GM23338 (cell line): ENCODE data around the gene FLT1.

Experiments used
- CREB1 ChIP-seq: fragments of 250-450 bp; sonication (Bioruptor Pico); IDR thresholded peaks from 2 replicates; pipeline ENCODE4 v1.5.0; 2020; ENCODE audit warnings: low read depth, mild to moderate bottlenecking, moderate library complexity
- EZH2 ChIP-seq: fragments of 200-600 bp; sonication (generic); IDR thresholded peaks from one replicate; pipeline ENCODE4 v1.8.0; 2017; ENCODE audit warnings: antibody characterized with exemption, mild to moderate bottlenecking, low read depth; ENCODE audit not compliant: unreplicated experiment
- EZH2phosphoT487 ChIP-seq: fragments of 200-600 bp; sonication (generic); IDR thresholded peaks from one replicate; pipeline ENCODE4 v1.8.1; 2018; ENCODE audit warnings: antibody characterized with exemption; ENCODE audit not compliant: unreplicated experiment
- JUNB ChIP-seq: IDR thresholded peaks from one replicate; pipeline ENCODE4 v1.6.1; 2016; ENCODE audit warnings: antibody characterized with exemption; ENCODE audit not compliant: unreplicated experiment
- REST ChIP-seq: IDR thresholded peaks from one replicate; pipeline ENCODE4 v1.6.1; 2018; ENCODE audit warnings: antibody characterized with exemption; ENCODE audit not compliant: unreplicated experiment
- ZNF114 ChIP-seq: fragments of 250-450 bp; sonication (Bioruptor Pico); IDR thresholded peaks from 2 replicates; pipeline ENCODE4 v1.5.0; 2020; ENCODE audit warnings: mild to moderate bottlenecking, moderate library complexity
- TF ChIP-seq, protein P1 (sequence below), 2 experiments: fragments of 200-600 bp in 1 of 2; sonication (generic) in 1 of 2; conservative IDR thresholded peaks; 2 replicates each; pipeline versions ENCODE4 v1.5.1 to v1.6.1; 2016 to 2017; ENCODE audit warnings: antibody characterized with exemption in 2 of 2, low read depth in 2 of 2, mild to moderate bottlenecking in 2 of 2, moderate library complexity in 1 of 2

DNA sequence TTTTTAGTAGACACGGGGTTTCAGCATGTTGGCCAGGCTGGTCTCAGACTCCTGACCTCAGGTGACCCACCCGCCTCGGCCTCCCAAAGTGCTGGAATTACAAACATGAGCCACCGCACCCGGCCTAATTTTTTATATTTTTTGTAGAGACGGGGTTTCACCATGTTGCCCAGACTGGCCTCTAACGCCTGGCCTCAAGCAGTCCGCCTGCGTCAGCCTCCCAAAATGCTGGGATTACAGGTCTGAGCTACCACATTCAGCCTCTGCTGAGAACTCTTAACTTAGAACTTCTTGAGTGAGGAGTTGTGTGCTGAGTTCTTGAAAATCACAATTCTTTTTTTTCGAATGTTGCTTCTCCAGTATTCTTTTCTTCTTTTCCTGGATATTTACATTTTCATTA, 244.4 kb downstream of the FLT1 start:
- no peak for TF ChIP-seq CREB1
- TF ChIP-seq, protein P1, sequence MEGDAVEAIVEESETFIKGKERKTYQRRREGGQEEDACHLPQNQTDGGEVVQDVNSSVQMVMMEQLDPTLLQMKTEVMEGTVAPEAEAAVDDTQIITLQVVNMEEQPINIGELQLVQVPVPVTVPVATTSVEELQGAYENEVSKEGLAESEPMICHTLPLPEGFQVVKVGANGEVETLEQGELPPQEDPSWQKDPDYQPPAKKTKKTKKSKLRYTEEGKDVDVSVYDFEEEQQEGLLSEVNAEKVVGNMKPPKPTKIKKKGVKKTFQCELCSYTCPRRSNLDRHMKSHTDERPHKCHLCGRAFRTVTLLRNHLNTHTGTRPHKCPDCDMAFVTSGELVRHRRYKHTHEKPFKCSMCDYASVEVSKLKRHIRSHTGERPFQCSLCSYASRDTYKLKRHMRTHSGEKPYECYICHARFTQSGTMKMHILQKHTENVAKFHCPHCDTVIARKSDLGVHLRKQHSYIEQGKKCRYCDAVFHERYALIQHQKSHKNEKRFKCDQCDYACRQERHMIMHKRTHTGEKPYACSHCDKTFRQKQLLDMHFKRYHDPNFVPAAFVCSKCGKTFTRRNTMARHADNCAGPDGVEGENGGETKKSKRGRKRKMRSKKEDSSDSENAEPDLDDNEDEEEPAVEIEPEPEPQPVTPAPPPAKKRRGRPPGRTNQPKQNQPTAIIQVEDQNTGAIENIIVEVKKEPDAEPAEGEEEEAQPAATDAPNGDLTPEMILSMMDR (conservative IDR thresholded peaks at IDR 0.05; ENCODE audit: low read depth in 2 of 2) = no peak
- TF ChIP-seq EZH2 = no peak
- TF ChIP-seq ZNF114 = no peak
- TF ChIP-seq JUNB = no peak
- TF ChIP-seq REST = no peak
- no peak for TF ChIP-seq EZH2phosphoT487
